ENCODE data around the gene GPR87.

GPR87 gene

GRCh38 chr3:151267066-151267465 is 49.6 kb downstream of the GPR87 start:
- Histone ChIP-seq H3K27ac (ENCODE audit: low read depth, low read length) (no peak overlapping the region), H3K4me1 (ENCODE audit: control insufficient read depth, insufficient read depth, low read length) (peaks cover 24% of the 10 kb centered on the region), H3K9ac (ENCODE audit: low read depth, low read length) (no peak overlapping the region)

DNA sequence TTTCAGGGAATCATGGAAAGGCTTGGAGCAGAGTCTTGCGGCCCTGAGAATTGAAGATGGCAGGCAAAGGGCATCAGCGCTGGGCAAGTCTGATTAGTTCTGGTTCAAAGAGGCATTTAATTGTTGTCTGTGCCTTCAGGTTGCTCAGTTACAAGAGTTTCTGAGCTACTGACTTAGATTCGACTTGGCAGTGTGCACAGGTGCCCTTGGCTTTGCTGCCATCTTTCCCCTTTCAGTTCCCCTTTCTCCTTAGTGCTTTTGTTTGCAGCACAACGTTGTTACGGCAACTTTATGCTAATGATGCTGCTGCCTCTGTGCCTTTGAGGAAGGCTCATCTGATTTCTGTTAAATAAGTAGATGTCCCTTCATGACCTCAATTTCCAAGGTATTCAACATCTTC is 50.8 kb downstream of the GPR87 start:
- Histone ChIP-seq H3K4me3 (ENCODE audit: low read depth, low read length) (no peak overlapping the region), H3K9me3 (ENCODE audit: control insufficient read depth, insufficient read depth, low read length) (no peaks in the 10 kb centered on the region), H3K4me1 (ENCODE audit: control insufficient read depth, insufficient read depth, low read length) (peaks cover 24% of the 10 kb centered on the region), H3K27ac (ENCODE audit: low read depth, low read length) (no peak overlapping the region), H3K27me3 (ENCODE audit: control insufficient read depth, insufficient read depth, low read length) (no peaks in the 10 kb centered on the region), H3K36me3 (ENCODE audit: control insufficient read depth, insufficient read depth, low read length) (no peaks in the 10 kb centered on the region), H3K9ac (ENCODE audit: low read depth, low read length) (no peak overlapping the region)

More at GRCh38 chr3:151267066-151267465, 49.6 kb downstream of the GPR87 start:
- H3K36me3 ChIP-seq (ENCODE audit: control insufficient read depth, insufficient read depth, low read length) = no peaks in the 10 kb centered on the region
- no peaks in the 10 kb centered on the region for H3K27me3 ChIP-seq (ENCODE audit: control insufficient read depth, insufficient read depth, low read length)
- no peak overlapping the region for H3K4me3 ChIP-seq (ENCODE audit: low read depth, low read length)
- H3K9me3 ChIP-seq (ENCODE audit: control insufficient read depth, insufficient read depth, low read length) = no peaks in the 10 kb centered on the region

GRCh38 chr3:151265166-151265565 is 51.5 kb downstream of the GPR87 start:
- Histone ChIP-seq H3K4me1 (ENCODE audit: control insufficient read depth, insufficient read depth, low read length) (peaks cover 24% of the 10 kb centered on the region), H3K9me3 (ENCODE audit: control insufficient read depth, insufficient read depth, low read length) (no peaks in the 10 kb centered on the region), H3K4me3 (ENCODE audit: low read depth, low read length) (no peak overlapping the region), H3K9ac (ENCODE audit: low read depth, low read length) (no peak overlapping the region), H3K27ac (ENCODE audit: low read depth, low read length) (no peak overlapping the region), H3K27me3 (ENCODE audit: control insufficient read depth, insufficient read depth, low read length) (no peaks in the 10 kb centered on the region), H3K36me3 (ENCODE audit: control insufficient read depth, insufficient read depth, low read length) (no peaks in the 10 kb centered on the region)

DNA sequence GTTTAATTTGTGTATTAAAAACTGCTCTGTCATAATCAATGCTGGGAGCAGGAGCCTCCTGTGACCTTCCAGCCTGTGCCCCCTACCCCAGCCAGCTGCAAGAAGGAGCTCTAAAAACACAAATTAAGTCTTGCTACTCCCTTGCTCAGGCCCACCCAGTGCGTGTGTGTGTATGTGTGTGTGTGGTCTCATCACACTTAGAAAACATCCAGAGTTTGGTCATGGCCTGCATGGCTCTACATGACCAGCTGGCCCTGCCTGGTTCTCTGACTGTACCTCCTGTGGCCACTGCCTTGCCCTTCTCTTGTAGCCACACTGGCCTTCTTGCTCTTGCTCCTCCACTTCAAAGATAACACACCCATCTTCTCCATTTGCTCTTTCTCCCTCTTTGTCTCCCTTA is 52.0 kb downstream of the GPR87 start:
- H3K9me3 ChIP-seq (ENCODE audit: control insufficient read depth, insufficient read depth, low read length) = no peaks in the 10 kb centered on the region
- no peak overlapping the region for H3K9ac ChIP-seq (ENCODE audit: low read depth, low read length)
- no peaks in the 10 kb centered on the region for H3K36me3 ChIP-seq (ENCODE audit: control insufficient read depth, insufficient read depth, low read length)
- H3K27ac ChIP-seq (ENCODE audit: low read depth, low read length) = no peak overlapping the region
- no peaks in the 10 kb centered on the region for H3K27me3 ChIP-seq (ENCODE audit: control insufficient read depth, insufficient read depth, low read length)
- peaks cover 24% of the 10 kb centered on the region for H3K4me1 ChIP-seq (ENCODE audit: control insufficient read depth, insufficient read depth, low read length)
- H3K4me3 ChIP-seq (ENCODE audit: low read depth, low read length) = no peak overlapping the region

DNA sequence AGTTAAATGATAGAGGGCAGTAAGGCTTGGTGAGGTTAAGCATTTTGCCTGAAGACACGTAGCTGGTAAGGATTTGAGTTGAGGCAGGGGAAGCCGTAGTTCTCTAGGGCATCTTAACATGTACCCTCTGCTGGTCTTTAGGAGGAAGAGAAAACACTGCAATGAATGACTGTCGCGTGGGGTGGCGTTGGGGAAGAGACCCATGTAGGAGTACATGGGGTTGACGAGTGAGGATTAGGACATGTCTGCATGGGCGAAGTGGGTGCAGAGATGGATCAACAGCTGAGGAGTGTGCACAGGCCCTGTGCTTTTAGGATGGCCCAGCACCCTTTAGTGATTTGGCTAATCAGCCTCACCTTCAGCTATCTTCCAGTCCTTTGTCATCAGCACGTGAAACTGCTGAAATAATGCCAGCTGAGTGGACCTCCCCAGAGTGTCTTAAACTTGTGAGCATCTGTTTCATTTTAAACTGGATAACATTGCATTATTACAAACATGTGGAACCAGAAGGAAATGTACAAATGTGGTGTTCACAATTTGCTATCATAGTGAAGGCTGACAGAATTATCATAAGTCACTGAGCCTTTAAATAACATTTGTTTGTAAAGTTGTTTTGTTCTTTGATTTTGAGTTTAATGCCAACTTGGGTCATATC is 53.6 kb downstream of the GPR87 start:
- no peaks in the 10 kb centered on the region for H3K36me3 ChIP-seq (ENCODE audit: control insufficient read depth, insufficient read depth, low read length)

DNA sequence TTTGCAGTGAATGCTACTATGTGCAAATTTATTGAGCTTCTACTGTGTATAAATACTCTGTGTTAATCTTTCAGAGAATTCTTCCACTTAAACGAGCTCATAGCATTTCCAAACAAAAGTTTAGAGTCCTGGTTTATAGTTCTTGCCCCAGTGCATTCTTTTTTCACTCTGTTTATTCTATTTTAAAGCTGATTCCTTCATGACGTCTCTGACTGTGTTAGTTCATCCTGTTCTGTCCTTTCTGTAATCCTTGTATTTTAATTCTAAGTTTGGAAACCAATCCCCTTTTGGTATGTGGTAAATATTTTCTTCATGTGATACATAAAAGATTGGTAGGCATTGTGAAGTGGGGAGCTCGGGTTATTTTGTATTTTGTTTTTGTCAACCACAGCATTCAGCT is 57.0 kb downstream of the GPR87 start:
- no peak overlapping the region for H3K27ac ChIP-seq (ENCODE audit: low read depth, low read length)
- H3K9ac ChIP-seq (ENCODE audit: low read depth, low read length) = no peak overlapping the region
- no peaks in the 10 kb centered on the region for H3K9me3 ChIP-seq (ENCODE audit: control insufficient read depth, insufficient read depth, low read length)
- no peaks in the 10 kb centered on the region for H3K4me1 ChIP-seq (ENCODE audit: control insufficient read depth, insufficient read depth, low read length)
- H3K27me3 ChIP-seq (ENCODE audit: control insufficient read depth, insufficient read depth, low read length) = no peaks in the 10 kb centered on the region
- H3K36me3 ChIP-seq (ENCODE audit: control insufficient read depth, insufficient read depth, low read length) = no peaks in the 10 kb centered on the region
- H3K4me3 ChIP-seq (ENCODE audit: low read depth, low read length) = no peak overlapping the region

More for the DNA sequence above, 53.6 kb downstream of the GPR87 start:
- H3K9ac ChIP-seq (ENCODE audit: low read depth, low read length) = no peak overlapping the region
- no peaks in the 10 kb centered on the region for H3K27me3 ChIP-seq (ENCODE audit: control insufficient read depth, insufficient read depth, low read length)
- H3K27ac ChIP-seq (ENCODE audit: low read depth, low read length) = no peak overlapping the region
- H3K4me3 ChIP-seq (ENCODE audit: low read depth, low read length) = no peak overlapping the region
- H3K9me3 ChIP-seq (ENCODE audit: control insufficient read depth, insufficient read depth, low read length) = no peaks in the 10 kb centered on the region
- peaks cover 21% of the 10 kb centered on the region for H3K4me1 ChIP-seq (ENCODE audit: control insufficient read depth, insufficient read depth, low read length)

DNA sequence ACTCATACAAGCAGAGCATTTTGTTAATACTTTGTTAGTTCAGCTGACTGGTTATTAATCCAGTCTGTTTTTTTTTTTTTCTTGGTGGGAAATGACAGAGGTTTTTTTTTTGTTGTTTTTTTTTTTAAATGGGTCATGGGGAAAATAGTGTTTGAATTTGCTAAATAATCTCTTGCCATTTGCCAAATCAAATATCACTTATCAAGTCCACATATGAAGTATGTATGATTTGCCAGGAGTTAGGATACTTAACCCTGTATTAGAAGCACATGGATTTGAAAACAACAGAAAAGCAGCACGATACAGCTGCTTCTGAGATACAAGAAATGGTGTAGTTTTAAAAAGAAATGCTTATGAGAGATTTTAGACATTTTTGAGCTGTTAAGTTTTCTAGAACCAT is 59.9 kb downstream of the GPR87 start:
- Histone ChIP-seq H3K9me3 (ENCODE audit: control insufficient read depth, insufficient read depth, low read length) (no peaks in the 10 kb centered on the region), H3K27me3 (ENCODE audit: control insufficient read depth, insufficient read depth, low read length) (no peaks in the 10 kb centered on the region), H3K9ac (ENCODE audit: low read depth, low read length) (no peak overlapping the region), H3K4me3 (ENCODE audit: low read depth, low read length) (no peak overlapping the region), H3K4me1 (ENCODE audit: control insufficient read depth, insufficient read depth, low read length) (no peaks in the 10 kb centered on the region), H3K27ac (ENCODE audit: low read depth, low read length) (no peak overlapping the region), H3K36me3 (ENCODE audit: control insufficient read depth, insufficient read depth, low read length) (no peaks in the 10 kb centered on the region)

DNA sequence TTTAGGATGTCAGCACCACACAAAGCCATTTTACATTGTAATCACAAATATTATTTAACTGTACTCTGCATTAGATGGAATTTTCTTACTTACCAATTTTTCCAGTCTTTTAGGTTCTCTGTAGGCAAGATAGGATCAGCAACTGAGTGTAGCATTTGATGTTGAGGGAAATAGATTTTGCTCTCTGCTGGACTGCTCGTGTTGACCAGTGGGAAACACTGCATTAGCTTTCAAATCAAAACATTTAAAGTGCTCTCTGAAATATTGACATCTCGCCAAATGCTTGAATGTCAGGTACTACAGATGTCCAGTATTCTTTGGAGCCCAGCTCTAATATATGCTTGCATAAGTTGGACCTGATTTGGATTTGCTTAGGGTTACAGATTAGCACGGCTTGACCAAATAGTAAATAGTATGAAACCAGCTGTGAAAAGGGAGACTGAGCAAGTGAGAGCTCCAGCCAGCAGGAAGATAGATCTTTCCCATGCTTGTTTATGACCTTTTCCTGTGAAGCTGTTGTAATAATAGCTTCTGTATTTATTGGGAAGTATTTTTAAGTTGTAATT is 67.8 kb downstream of the GPR87 start:
- Histone ChIP-seq H3K36me3 (ENCODE audit: control insufficient read depth, insufficient read depth, low read length) (no peaks in the 10 kb centered on the region), H3K9me3 (ENCODE audit: control insufficient read depth, insufficient read depth, low read length) (no peaks in the 10 kb centered on the region), H3K9ac (ENCODE audit: low read depth, low read length) (no peak overlapping the region), H3K4me3 (ENCODE audit: low read depth, low read length) (no peak overlapping the region), H3K27me3 (ENCODE audit: control insufficient read depth, insufficient read depth, low read length) (no peaks in the 10 kb centered on the region), H3K27ac (ENCODE audit: low read depth, low read length) (no peak overlapping the region), H3K4me1 (ENCODE audit: control insufficient read depth, insufficient read depth, low read length) (no peaks in the 10 kb centered on the region)

Measured in HUES48 (cell line).